Renal cortex interstitium (tissue), 11 donors: ENCODE measurements around the gene RXRG. TPM values are rescaled to one million over a fixed set of nuclear protein-coding genes. Genes with fewer than 3 reads are reported as not detected.

Experiments
- DNase-seq, 11 donors: peaks; one replicate each; pipeline ENCODE4 v3.0.0-alpha.2; 2013; ENCODE audit warnings: low read depth in 9 of 11, low spot score in 4 of 11; ENCODE audit errors: extremely low read depth in 1 of 11
- polyA plus RNA-seq, 3 donors: library from polyadenylated mRNA; unstranded; fragments of 120-200 nt; gene quantifications; one replicate each; pipeline ENCODE4 v1.2.1, GENCODE V29; 2013; ENCODE audit not compliant: insufficient read length in 3 of 3

The RXRG gene
- polyA plus RNA-seq, 3 donors = 0.98 to 2.5 (median 2.1) TPM

DNA sequence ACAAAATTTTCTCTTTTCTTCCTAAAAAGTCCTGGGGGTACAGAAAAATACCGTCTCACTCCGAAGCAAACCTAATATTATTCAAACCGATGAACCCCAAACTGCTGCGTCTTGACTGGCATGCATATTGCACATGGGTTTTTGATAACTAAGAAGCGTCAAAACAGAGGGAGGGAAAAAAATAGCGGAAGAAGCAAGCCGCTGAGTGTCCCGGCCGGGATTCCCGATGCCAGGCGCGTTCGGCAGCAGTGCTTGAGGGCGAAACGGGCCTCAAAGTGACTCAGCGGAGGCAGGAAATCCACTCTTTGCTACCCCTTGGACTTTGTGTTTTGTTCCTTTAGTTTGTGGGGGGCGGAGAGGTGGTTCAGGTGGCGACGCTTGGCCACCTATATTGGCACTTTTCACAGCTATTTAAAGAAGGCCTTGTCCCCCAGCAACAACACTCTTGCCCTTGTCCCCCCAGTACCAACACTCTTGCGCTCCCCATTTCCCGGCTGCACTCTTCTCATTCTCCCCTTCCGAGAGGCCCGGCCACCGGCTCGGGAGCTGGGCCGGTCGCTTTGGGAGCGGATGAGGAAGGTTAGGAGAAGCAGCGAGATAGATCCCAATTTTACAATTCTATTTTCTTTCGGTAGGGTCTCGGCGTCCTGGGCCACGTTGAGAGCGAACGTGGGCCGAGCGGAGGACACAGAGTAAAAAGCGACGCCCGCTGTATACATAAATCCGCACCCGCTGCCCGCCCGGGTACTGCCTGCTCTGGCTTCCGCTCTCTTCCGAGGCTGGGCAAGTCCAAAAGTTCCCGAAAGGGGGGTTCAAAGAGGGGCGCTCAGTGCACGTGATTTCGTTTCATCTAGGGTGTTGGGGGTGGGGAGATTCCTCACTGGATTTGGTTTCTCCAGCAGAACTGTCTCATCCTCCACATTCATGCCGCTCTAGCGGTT, 90.9 kb downstream of the RXRG start:
- DNase-seq = no peak

DNA sequence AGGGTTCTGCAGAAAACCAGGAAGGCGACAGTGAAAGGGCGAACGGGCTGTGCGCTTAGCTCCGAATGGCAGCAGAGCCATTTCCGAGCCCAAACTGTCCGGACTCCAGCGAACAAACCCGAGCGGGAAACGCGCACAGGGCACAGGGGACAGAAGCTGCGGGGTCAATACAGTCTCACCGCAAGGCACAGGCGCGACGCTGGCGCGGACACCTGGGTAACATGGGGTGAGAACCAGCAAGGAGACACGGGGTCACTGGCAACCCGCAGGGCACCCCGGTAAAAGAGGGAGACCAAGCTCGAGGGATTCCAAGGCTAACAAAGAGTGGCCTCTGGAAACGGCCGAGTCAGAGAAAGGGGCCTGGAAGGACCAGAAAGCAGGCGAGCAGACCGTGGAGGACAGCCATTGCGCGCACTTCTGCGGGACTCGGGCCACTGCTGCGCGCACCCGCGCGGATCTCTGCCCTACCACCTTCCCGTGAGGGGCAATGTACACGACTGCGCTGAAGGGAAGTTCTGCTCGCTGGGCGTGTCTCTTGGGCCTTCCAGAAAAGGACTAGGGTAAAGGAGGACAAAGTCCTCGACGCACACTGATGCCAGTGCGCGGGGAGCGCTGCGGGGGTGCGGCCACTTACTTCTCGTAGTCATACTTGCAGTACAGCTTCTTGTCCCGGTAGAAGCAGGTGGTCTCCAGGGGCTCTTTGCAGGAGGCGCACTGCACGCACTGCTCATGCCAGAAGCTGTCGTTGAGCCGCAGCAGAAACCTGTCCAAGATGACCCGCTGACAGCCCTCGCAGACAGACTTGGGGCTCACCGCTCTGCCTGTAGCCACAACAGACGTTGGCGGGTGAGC, 92.3 kb downstream of the RXRG start:
- DNase-seq = no peak

DNA sequence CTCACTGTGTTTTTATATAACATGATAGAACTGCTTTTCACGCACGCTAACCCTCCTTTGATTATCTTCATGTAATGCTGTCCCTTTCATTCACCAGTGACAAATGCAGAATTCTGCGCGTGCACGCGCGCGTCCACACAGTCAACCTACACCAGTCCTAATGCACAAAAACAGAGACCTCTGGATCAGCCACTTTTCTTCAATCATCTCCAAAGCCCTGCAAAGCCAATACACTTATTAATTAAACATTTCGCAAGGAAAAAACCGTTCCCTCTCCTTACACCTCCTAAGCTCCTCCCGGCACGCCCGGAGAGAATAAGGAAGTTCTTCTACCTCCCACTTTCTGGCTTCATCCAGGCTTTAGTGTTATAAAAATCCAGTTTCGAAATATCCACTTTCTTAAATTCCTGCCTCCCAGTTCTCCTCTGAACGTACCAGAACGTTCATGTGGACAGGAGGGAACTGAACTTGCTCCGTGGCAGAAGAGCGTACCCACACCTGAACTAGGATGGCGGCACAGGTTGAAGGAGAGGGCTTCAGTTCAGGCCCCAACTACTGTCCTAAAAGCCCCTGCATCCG, 93.0 kb downstream of the RXRG start:
- no peak for DNase-seq

Other genes with a start within 250 kb of the RXRG start
- under 1 TPM in 1 of 3 donors, not detected in 2; 0.07 TPM for gene LMX1A, start 88.4 kb downstream of the RXRG start, polyA plus RNA-seq
- not detected for gene LRRC52, start 98.9 kb upstream of the RXRG start, polyA plus RNA-seq
- 100 to 1,000 TPM; 196 to 221 (median 202) TPM for gene MGST3, start 186.1 kb upstream of the RXRG start, polyA plus RNA-seq